Smooth muscle cell (in vitro differentiated cells): ENCODE data around the gene HPSE2. TPM values are rescaled to one million over a fixed set of nuclear protein-coding genes. Genes with fewer than 3 reads are reported as not detected.

Experiments used
- DNase-seq: peaks from one replicate; lab custom pipeline; 2025; ENCODE audit not compliant: unreplicated experiment; lab: John Stamatoyannopoulos, UW
- H2AFZ ChIP-seq: fragments of 200-600 bp; sonication (generic); 2 replicates; pipeline ENCODE4 v1.6.0; 2016; ENCODE audit warnings: antibody characterized with exemption, low read depth, mild to moderate bottlenecking
- H3F3A ChIP-seq: fragments of 200-600 bp; sonication (generic); 2 replicates; pipeline ENCODE4 v1.6.0; 2017; ENCODE audit warnings: antibody characterized with exemption, low read depth
- H3K27ac ChIP-seq: fragments of 200-600 bp; sonication (generic); 2 replicates; pipeline ENCODE4 v1.5.1; 2016; ENCODE audit warnings: low read depth, mild to moderate bottlenecking
- H3K27me3 ChIP-seq: fragments of 200-600 bp; sonication (generic); 2 replicates; pipeline ENCODE4 v1.6.1; 2016; ENCODE audit warnings: low read depth, mild to moderate bottlenecking
- H3K36me3 ChIP-seq: fragments of 200-600 bp; sonication (generic); 2 replicates; pipeline ENCODE4 v1.5.1; 2016; ENCODE audit warnings: low read depth
- H3K4me1 ChIP-seq: fragments of 200-600 bp; sonication (generic); 2 replicates; pipeline ENCODE4 v1.5.1; 2016; ENCODE audit warnings: low read depth
- H3K4me2 ChIP-seq: fragments of 200-600 bp; sonication (generic); 2 replicates; pipeline ENCODE4 v1.6.0; 2016; ENCODE audit warnings: mild to moderate bottlenecking
- H3K4me3 ChIP-seq: fragments of 200-600 bp; sonication (generic); 2 replicates; pipeline ENCODE4 v1.5.1; 2016; ENCODE audit warnings: mild to moderate bottlenecking
- H3K79me2 ChIP-seq: fragments of 200-600 bp; sonication (generic); 2 replicates; pipeline ENCODE4 v1.6.0; 2016; ENCODE audit warnings: low read depth, mild to moderate bottlenecking
- H3K9ac ChIP-seq: fragments of 200-600 bp; sonication (generic); 2 replicates; pipeline ENCODE4 v1.6.0; 2016; ENCODE audit warnings: low read depth
- H3K9me3 ChIP-seq: fragments of 200-600 bp; sonication (generic); replicated peaks from 2 replicates; pipeline ENCODE4 v1.5.1; 2016; ENCODE audit warnings: low read depth
- H4K20me1 ChIP-seq: fragments of 200-600 bp; sonication (generic); 2 replicates; pipeline ENCODE4 v1.6.0; 2016; ENCODE audit warnings: low read depth
- CTCF ChIP-seq: fragments of 200-600 bp; sonication (generic); IDR thresholded peaks from 2 replicates; pipeline ENCODE4 v1.5.1; 2017; ENCODE audit warnings: borderline replicate concordance, mild to moderate bottlenecking, antibody characterized with exemption; ENCODE audit not compliant: insufficient read depth, poor library complexity, severe bottlenecking
- WGBS: methylation state at CpG from one replicate; pipeline ENCODE4 v1.1.7; 2016; ENCODE audit warnings: low lambda C conversion rate; 5-methylcytosine and 5-hydroxymethylcytosine counted together
- polyA plus RNA-seq: library from polyadenylated mRNA; unstranded; fragments of >200 nt; fragmentation: Nextera tagmentation; extraction: Ambion mirVana; gene quantifications from 2 replicates; pipeline ENCODE4 v1.2.1, GENCODE V29; 2016
- total RNA-seq: library from RNA; depleted of rRNA; stranded (reverse); fragments of >200 nt; gene quantifications from 2 replicates; pipeline ENCODE4 v1.2.3, GENCODE V29; 2014

HPSE2 gene
- total and polyA plus RNA-seq, 2 experiments from 2014 or later = 0.13 TPM; not detected in 1

GRCh38 chr10:98628206-98628605 lies 607.4 kb downstream of the HPSE2 start:
- DNase-seq = no peak
- H3K4me2 ChIP-seq = no peak overlapping the region
- no peak for TF ChIP-seq CTCF
- no peak overlapping the region for H3K27ac ChIP-seq
- H2AFZ ChIP-seq = no peak overlapping the region
- H3K4me3 ChIP-seq = no peak overlapping the region
- no peaks in the 10 kb centered on the region for H3K79me2 ChIP-seq
- H3K36me3 ChIP-seq = no peaks in the 10 kb centered on the region
- H3K4me1 ChIP-seq = no peaks in the 10 kb centered on the region
- H3K9ac ChIP-seq = no peak overlapping the region
- H3K9me3 ChIP-seq = no peaks in the 10 kb centered on the region
- no peaks in the 10 kb centered on the region for H4K20me1 ChIP-seq
- no peaks in the 10 kb centered on the region for H3F3A ChIP-seq
- H3K27me3 ChIP-seq = no peaks in the 10 kb centered on the region
- 100% methylated on average over 1 of the region's 1 CpG for WGBS

GRCh38 chr10:98627711-98628110 lies 607.9 kb downstream of the HPSE2 start:
- Histone ChIP-seq H3K9ac (no peak overlapping the region), H3K9me3 (no peaks in the 10 kb centered on the region), H2AFZ (no peak overlapping the region), H3K27ac (no peak overlapping the region), H3K79me2 (no peaks in the 10 kb centered on the region), H3K36me3 (no peaks in the 10 kb centered on the region), H3K4me2 (no peak overlapping the region), H3K4me1 (no peaks in the 10 kb centered on the region), H3K27me3 (no peaks in the 10 kb centered on the region), H4K20me1 (no peaks in the 10 kb centered on the region), H3K4me3 (no peak overlapping the region), H3F3A (no peaks in the 10 kb centered on the region)
- DNase-seq = no peak
- 85% methylated on average over 1 of the region's 1 CpG for WGBS
- TF ChIP-seq CTCF = no peak

- TF ChIP-seq CTCF = no peak
Measured at GRCh38 chr10:98624963-98625362, 610.7 kb downstream of the HPSE2 start.

GRCh38 chr10:98623176-98623575 lies 612.5 kb downstream of the HPSE2 start:
- 91% methylated on average over 3 of the region's 3 CpGs for WGBS
- no peak overlapping the region for H3K27ac ChIP-seq
- no peaks in the 10 kb centered on the region for H4K20me1 ChIP-seq
- TF ChIP-seq CTCF = no peak
- DNase-seq = no peak
- no peak overlapping the region for H3K4me2 ChIP-seq
- H3K9me3 ChIP-seq = no peaks in the 10 kb centered on the region
- no peak overlapping the region for H2AFZ ChIP-seq
- H3F3A ChIP-seq = peaks cover 5% of the 10 kb centered on the region
- no peaks in the 10 kb centered on the region for H3K36me3 ChIP-seq
- no peak overlapping the region for H3K4me3 ChIP-seq
- no peaks in the 10 kb centered on the region for H3K79me2 ChIP-seq
- H3K27me3 ChIP-seq = no peaks in the 10 kb centered on the region
- H3K4me1 ChIP-seq = no peaks in the 10 kb centered on the region
- no peak overlapping the region for H3K9ac ChIP-seq

More at GRCh38 chr10:98624963-98625362, 610.7 kb downstream of the HPSE2 start:
- no peak overlapping the region for H3K4me2 ChIP-seq
- no peaks in the 10 kb centered on the region for H3K79me2 ChIP-seq
- 58% methylated on average over 2 of the region's 2 CpGs for WGBS
- H3K4me1 ChIP-seq = no peaks in the 10 kb centered on the region
- H3F3A ChIP-seq = no peaks in the 10 kb centered on the region
- no peaks in the 10 kb centered on the region for H4K20me1 ChIP-seq
- H3K4me3 ChIP-seq = no peak overlapping the region
- no peaks in the 10 kb centered on the region for H3K27me3 ChIP-seq
- no peaks in the 10 kb centered on the region for H3K36me3 ChIP-seq
- H3K9me3 ChIP-seq = no peaks in the 10 kb centered on the region
- DNase-seq = no peak
- no peak overlapping the region for H3K27ac ChIP-seq
- no peak overlapping the region for H2AFZ ChIP-seq
- H3K9ac ChIP-seq = no peak overlapping the region
